Gastroesophageal sphincter (tissue), 4 donors: ENCODE measurements around the gene CARS1. TPM values are rescaled to one million over a fixed set of nuclear protein-coding genes. Genes with fewer than 3 reads are reported as not detected.

Experiments used
- ATAC-seq: fragments of 150-250 bp; one replicate; pipeline ENCODE4 v1.9.1; 2016; ENCODE audit warnings: mild to moderate bottlenecking, moderate library complexity
- H3K27ac ChIP-seq, 4 donors: fragments of 200-600 bp; sonication (generic) in 3 of 4; 1 replicate in 3 of 4; 2 replicates in 1 of 4; pipeline ENCODE4 v1.5.1; 2016 to 2019
- H3K27me3 ChIP-seq: fragments of 200-600 bp; sonication (generic); one replicate; pipeline ENCODE4 v1.5.1; 2019
- H3K36me3 ChIP-seq, 2 donors: fragments of 200-600 bp; sonication (generic); one replicate each; pipeline ENCODE4 v1.5.1; 2019; ENCODE audit warnings: control low read depth in 1 of 2
- H3K4me1 ChIP-seq, 3 donors: fragments of 200-600 bp; sonication (generic); 1 replicate in 2 of 3; 2 replicates in 1 of 3; pipeline ENCODE4 v1.5.1; 2016 to 2019; ENCODE audit warnings: control low read depth in 2 of 3
- H3K4me3 ChIP-seq, 2 donors: fragments of 200-600 bp; sonication (generic); one replicate each; pipeline ENCODE4 v1.5.1; 2019; ENCODE audit warnings: mild to moderate bottlenecking in 1 of 2, moderate library complexity in 1 of 2
- H3K9me3 ChIP-seq, 3 donors: fragments of 200-600 bp; sonication (generic); one replicate each; pipeline ENCODE4 v1.5.1; 2017 to 2019; ENCODE audit warnings: control low read depth in 2 of 3
- CTCF ChIP-seq, 4 experiments: fragments of 200-600 bp in 2 of 4; fragments of 450-650 bp in 2 of 4; sonication (generic) in 1 of 4; IDR thresholded peaks; one replicate each; pipeline ENCODE4 v1.5.1; 2017 to 2019; ENCODE audit warnings: antibody characterized with exemption in 4 of 4, mild to moderate bottlenecking in 2 of 4, moderate library complexity in 2 of 4
- EP300 ChIP-seq: sonication (generic); formaldehyde crosslinking; IDR thresholded peaks from one replicate; pipeline ENCODE4 v1.6.1; 2017; ENCODE audit warnings: antibody characterized with exemption, mild to moderate bottlenecking
- POLR2A ChIP-seq, 2 donors: fragments of 450-650 bp; IDR thresholded peaks; one replicate each; pipeline ENCODE4 v1.6.1; 2017; ENCODE audit warnings: antibody characterized with exemption in 2 of 2, mild to moderate bottlenecking in 2 of 2, moderate library complexity in 1 of 2
- POLR2AphosphoS5 ChIP-seq: sonication (generic); formaldehyde crosslinking; IDR thresholded peaks from one replicate; pipeline ENCODE4 v1.6.1; 2017; ENCODE audit warnings: antibody characterized with exemption
- WGBS, 2 donors: methylation state at CpG; one replicate each; pipeline ENCODE4 v1.1.5; 2018; ENCODE audit warnings: low coverage in 1 of 2; 5-methylcytosine and 5-hydroxymethylcytosine counted together
- total RNA-seq, 4 donors: library from RNA; depleted of rRNA; stranded (reverse); fragments of >200 nt; gene quantifications; one replicate each; pipeline ENCODE4 v1.1.0, GENCODE V29; 2016

Gene CARS1
- total RNA-seq, 4 donors from 2014 or later, result 29.1 to 41.5 (median 31.2) TPM

- H3K9me3 ChIP-seq, result no peaks in the 10 kb centered on the region
- H3K4me3 ChIP-seq, result no peak overlapping the region
- no peak for ATAC-seq
- H3K36me3 ChIP-seq, result peaks cover 0 to 97% of the 10 kb centered on the region in 2 donors
- H3K4me1 ChIP-seq, result peaks cover 0 to 8% (median 0%) of the 10 kb centered on the region in 3 donors
- WGBS, 2 donors, result 57 to 65% methylated on average over 8 to 14 of the region's 18 CpGs
- H3K27me3 ChIP-seq, result no peaks in the 10 kb centered on the region
- H3K27ac ChIP-seq, result no peak overlapping the region
- TF ChIP-seq EP300 (no peak), CTCF (IDR thresholded peaks at IDR 0.05) (no peak), POLR2A (IDR thresholded peaks at IDR 0.05) (no peak), POLR2AphosphoS5 (no peak)
Measured at GRCh38 chr11:3030289-3031070, 26.7 kb downstream of the CARS1 start.

GRCh38 chr11:3028813-3029212, 28.4 kb downstream of the CARS1 start:
- 92% methylated on average over 8 of the region's 9 CpGs; no CpG with 5 or more reads in 1 of the 2 donors for WGBS, 2 donors
- TF ChIP-seq CTCF (IDR thresholded peaks at IDR 0.05) (no peak), EP300 (no peak), POLR2AphosphoS5 (no peak), POLR2A (IDR thresholded peaks at IDR 0.05) (no peak)
- no peak overlapping the region for H3K27ac ChIP-seq
- H3K27me3 ChIP-seq, result no peaks in the 10 kb centered on the region
- peaks cover 0 to 96% of the 10 kb centered on the region in 2 donors for H3K36me3 ChIP-seq
- H3K9me3 ChIP-seq, result no peaks in the 10 kb centered on the region
- no peak overlapping the region for H3K4me3 ChIP-seq
- H3K4me1 ChIP-seq, result peaks cover 0 to 8% (median 0%) of the 10 kb centered on the region in 3 donors
- no peak for ATAC-seq

- no peak for ATAC-seq
- Histone ChIP-seq H3K27ac (no peak overlapping the region), H3K36me3 (peaks cover 0 to 93% of the 10 kb centered on the region in 2 donors), H3K4me3 (no peak overlapping the region), H3K27me3 (no peaks in the 10 kb centered on the region), H3K4me1 (peaks cover 0 to 17% (median 0%) of the 10 kb centered on the region in 3 donors), H3K9me3 (no peaks in the 10 kb centered on the region)
- WGBS, 2 donors, result 92 to 100% methylated on average over 5 of the region's 8 CpGs
- TF ChIP-seq CTCF (IDR thresholded peaks at IDR 0.05) (no peak), POLR2AphosphoS5 (no peak), POLR2A (IDR thresholded peaks at IDR 0.05) (no peak), EP300 (no peak)
Measured at GRCh38 chr11:3026803-3027202, 30.4 kb downstream of the CARS1 start.

GRCh38 chr11:3022982-3023381, 34.2 kb downstream of the CARS1 start:
- H3K27me3 ChIP-seq, result no peaks in the 10 kb centered on the region
- TF ChIP-seq EP300, result no peak
- no peak for TF ChIP-seq CTCF (IDR thresholded peaks at IDR 0.05)
- no peak for TF ChIP-seq POLR2A (IDR thresholded peaks at IDR 0.05)
- TF ChIP-seq POLR2AphosphoS5, result no peak
- no peak overlapping the region for H3K27ac ChIP-seq
- peaks cover 0 to 17% (median 0%) of the 10 kb centered on the region in 3 donors for H3K4me1 ChIP-seq
- H3K4me3 ChIP-seq, result no peak overlapping the region
- no peaks in the 10 kb centered on the region for H3K9me3 ChIP-seq
- peaks cover 0 to 83% of the 10 kb centered on the region in 2 donors for H3K36me3 ChIP-seq
- 54 to 57% methylated on average over 2 to 4 of the region's 4 CpGs for WGBS, 2 donors
- no peak for ATAC-seq
